ENCODE results near the gene JAG2.

- TF ChIP-seq POLR2A (IDR thresholded peaks at IDR 0.05), result no peak
- TF ChIP-seq CTCF (IDR thresholded peaks at IDR 0.05), result no peak
These were observed 5.6 kb upstream of the JAG2 start for GRCh38 chr14:105173901-105174894.

All from testis (tissue), 2 donors.